SK-MEL-5 (cell line): ENCODE measurements around the gene PDPK1. TPM values are rescaled to one million over a fixed set of nuclear protein-coding genes. Genes with fewer than 3 reads are reported as not detected.
"Not testable (repeated sequence)": the region's sequence is repeated elsewhere in the genome, so short reads cannot be mapped to it uniquely, and the experiment has no call there.

Experiments
- DNase-seq: peaks from one replicate; pipeline ENCODE4 v3.0.0-alpha.2; 2016; ENCODE audit warnings: low read depth, low spot score
- in situ Hi-C: cut with HindIII; loops from 2 replicates; pipeline ENCODE4 v1.10.0; 2016; ENCODE audit warnings: low sequenced_read_pairs, high pct_unique_total_duplicates, low pct_unique_long_range_greater_than_20kb
- total RNA-seq: library from RNA; depleted of rRNA; stranded (reverse); fragments of >200 nt; shearing (Covaris generic); gene quantifications from 2 replicates; pipeline ENCODE4 v1.2.3, GENCODE V29; 2014

The PDPK1 gene
- total RNA-seq, 1 experiment from 2014 or later, result 12.3 TPM

- in situ Hi-C loops, result no loop called here
- DNase-seq, result no peak
Measured at GRCh38 chr16:2595393-2596205, 57.8 kb downstream of the PDPK1 start.

- no peak for DNase-seq
- in situ Hi-C loops, result no loop called here
Measured at GRCh38 chr16:2596747-2597559, 59.1 kb downstream of the PDPK1 start.

GRCh38 chr16:2597560-2597902, 59.7 kb downstream of the PDPK1 start:
- in situ Hi-C loops, result no loop called here
- DNase-seq, result no peak

GRCh38 chr16:2598133-2598641, 60.4 kb downstream of the PDPK1 start:
- in situ Hi-C loops, result no loop called here

GRCh38 chr16:2598723-2599122, 60.9 kb downstream of the PDPK1 start:
- no peak for DNase-seq
- in situ Hi-C loops, result no loop called here

More at GRCh38 chr16:2598133-2598641, 60.4 kb downstream of the PDPK1 start:
- DNase-seq, result no peak

- DNase-seq, in situ Hi-C loops: not testable (repeated sequence)
Measured at GRCh38 chr16:2599165-2599564, 61.3 kb downstream of the PDPK1 start.

- in situ Hi-C loops, result not testable (repeated sequence)
Measured at GRCh38 chr16:2599785-2600184, 62.0 kb downstream of the PDPK1 start.

GRCh38 chr16:2601301-2602025, 63.6 kb downstream of the PDPK1 start:
- in situ Hi-C loops, DNase-seq: not testable (repeated sequence)

More at GRCh38 chr16:2599785-2600184, 62.0 kb downstream of the PDPK1 start:
- not testable (repeated sequence) for DNase-seq

GRCh38 chr16:2602175-2602574, 64.4 kb downstream of the PDPK1 start:
- in situ Hi-C loops, DNase-seq: not testable (repeated sequence)

GRCh38 chr16:2603165-2604015, 65.6 kb downstream of the PDPK1 start:
- in situ Hi-C loops, result no loop called here
- DNase-seq, result peak; percentile 96

- DNase-seq, in situ Hi-C loops: not testable (repeated sequence)
Measured at GRCh38 chr16:2604016-2604369, 66.2 kb downstream of the PDPK1 start.

GRCh38 chr16:2606820-2607219, 69.0 kb downstream of the PDPK1 start:
- DNase-seq, in situ Hi-C loops: not testable (repeated sequence)

GRCh38 chr16:2609345-2609744, 71.5 kb downstream of the PDPK1 start:
- in situ Hi-C loops, result not testable (repeated sequence)

GRCh38 chr16:2609827-2610470, 72.1 kb downstream of the PDPK1 start:
- DNase-seq, result no peak
- in situ Hi-C loops, result no loop called here

More at GRCh38 chr16:2609345-2609744, 71.5 kb downstream of the PDPK1 start:
- not testable (repeated sequence) for DNase-seq

GRCh38 chr16:2610781-2611498, 73.1 kb downstream of the PDPK1 start:
- DNase-seq, result no peak
- in situ Hi-C loops, result no loop called here

- no peak for DNase-seq
- in situ Hi-C loops, result no loop called here
Measured at GRCh38 chr16:2611499-2611862, 73.7 kb downstream of the PDPK1 start.
